H1 (cell line): ENCODE measurements around the gene B4GALNT3. TPM values are rescaled to one million over a fixed set of nuclear protein-coding genes. Genes with fewer than 3 reads are reported as not detected.

Source experiments
- CTCF ChIA-PET: fragments of 300-600 bp; sonication (Branson Sonifier 250); formaldehyde crosslinking; loops from one replicate; lab custom pipeline; 2021; ENCODE audit not compliant: partially characterized antibody; lab: Charles Lee
- POLR2A ChIA-PET: fragments of 300-600 bp; sonication (Branson Sonifier 250); formaldehyde crosslinking; loops from one replicate; lab custom pipeline; 2021; ENCODE audit warnings: inconsistent platforms; ENCODE audit not compliant: partially characterized antibody; lab: Charles Lee
- DNase-seq, 2 experiments: peaks; one replicate each; pipeline versions ENCODE4 v3.0.0 to v3.0.0-alpha.2; 2010 to 2022; ENCODE audit warnings: low spot score in 2 of 2, low read depth in 1 of 2, mixed read lengths in 1 of 2
- FAIRE-seq: peaks from 2 replicates; lab custom pipeline; 2011; peaks lifted over from hg19 to GRCh38; lab: Jason Lieb, UNC
- H2AFZ ChIP-seq: 2 replicates; pipeline ENCODE4 v1.8.1; 2012; ENCODE audit warnings: low read length, inconsistent platforms
- H2AK5ac ChIP-seq: 2 replicates; pipeline ENCODE4 v1.6.1; 2013; ENCODE audit warnings: low read depth, low read length
- H2BK120ac ChIP-seq: replicated peaks from 2 replicates; pipeline ENCODE3; 2013; ENCODE audit warnings: low read depth, low read length, inconsistent platforms
- H2BK12ac ChIP-seq: 2 replicates; pipeline ENCODE4 v1.6.1; 2013; ENCODE audit warnings: low read depth, low read length
- H2BK15ac ChIP-seq: 2 replicates; pipeline ENCODE4 v1.6.1; 2013; ENCODE audit warnings: low read length
- H2BK20ac ChIP-seq: 2 replicates; pipeline ENCODE4 v1.6.1; 2013; ENCODE audit warnings: low read length
- H2BK5ac ChIP-seq: 2 replicates; pipeline ENCODE4 v1.6.1; 2013; ENCODE audit warnings: low read depth, low read length
- H3K14ac ChIP-seq: 2 replicates; pipeline ENCODE4 v1.6.1; 2013; ENCODE audit warnings: inconsistent platforms; ENCODE audit not compliant: insufficient read length
- H3K18ac ChIP-seq: 2 replicates; pipeline ENCODE4 v1.6.1; 2013; ENCODE audit warnings: low read length; ENCODE audit errors: extremely low read depth
- H3K23ac ChIP-seq: 2 replicates; pipeline ENCODE4 v1.6.1; 2013; ENCODE audit warnings: inconsistent platforms; ENCODE audit not compliant: insufficient read length
- H3K23me2 ChIP-seq: 2 replicates; pipeline ENCODE4 v1.6.1; 2013; ENCODE audit warnings: low read depth, low read length
- H3K27ac ChIP-seq: 2 replicates; pipeline ENCODE4 v1.6.1; 2011; ENCODE audit warnings: low read depth, low read length, inconsistent platforms
- H3K27me3 ChIP-seq, 4 experiments: replicated peaks in 1 of 4; 1 replicate in 1 of 4; 2 replicates in 3 of 4; pipeline versions ENCODE4 v1.6.1 to v1.8.1; 2011 to 2013; ENCODE audit warnings: low read length in 3 of 4, mild to moderate bottlenecking in 3 of 4, inconsistent platforms in 2 of 4, mixed read lengths in 2 of 4, moderate library complexity in 1 of 4; ENCODE audit not compliant: control insufficient read depth in 3 of 4, insufficient read depth in 3 of 4; ENCODE audit errors: extremely low read depth in 1 of 4
- H3K36me3 ChIP-seq, 4 experiments: 2 replicates each; pipeline versions ENCODE4 v1.6.1 to v1.8.1; 2011 to 2013; ENCODE audit warnings: mild to moderate bottlenecking in 4 of 4, low read length in 3 of 4, moderate library complexity in 2 of 4, control low read depth in 1 of 4, inconsistent platforms in 1 of 4; ENCODE audit not compliant: insufficient read depth in 4 of 4, control insufficient read depth in 2 of 4
- H3K4ac ChIP-seq: replicated peaks from 2 replicates; pipeline ENCODE3; 2013; ENCODE audit warnings: low read length, low read depth, mixed read lengths, inconsistent platforms; ENCODE audit not compliant: insufficient read length
- H3K4me1 ChIP-seq, 4 experiments: replicated peaks in 1 of 4; 1 replicate in 1 of 4; 2 replicates in 3 of 4; pipeline versions ENCODE4 v1.6.1 to v1.8.1; 2011 to 2013; ENCODE audit warnings: low read length in 3 of 4, inconsistent platforms in 2 of 4, mixed read lengths in 1 of 4; ENCODE audit not compliant: insufficient read depth in 4 of 4, control insufficient read depth in 3 of 4
- H3K4me2 ChIP-seq, 2 experiments: 2 replicates each; pipeline versions ENCODE4 v1.6.1 to v1.8.1; 2011 to 2013; ENCODE audit warnings: low read depth in 2 of 2, low read length in 2 of 2, control low read depth in 1 of 2, inconsistent platforms in 1 of 2, mild to moderate bottlenecking in 1 of 2; ENCODE audit not compliant: insufficient read depth in 1 of 2
- H3K4me3 ChIP-seq, 4 experiments: fragments of 200-600, 300-600 bp in 1 of 4; sonication (generic), shearing (Covaris generic), sonication (Bioruptor Twin) in 1 of 4; 2 replicates each; pipeline versions ENCODE4 v1.5.1 to v1.8.1; 2011 to 2016; ENCODE audit warnings: low read length in 4 of 4, low read depth in 3 of 4, control low read depth in 2 of 4, inconsistent platforms in 2 of 4, mild to moderate bottlenecking in 2 of 4, mixed read lengths in 1 of 4, moderate library complexity in 1 of 4; ENCODE audit not compliant: insufficient read depth in 2 of 4; ENCODE audit errors: extremely low read depth in 1 of 4
- H3K56ac ChIP-seq: replicated peaks from 2 replicates; pipeline ENCODE3; 2013; ENCODE audit warnings: low read depth, mild to moderate bottlenecking, mixed read lengths, low read length, inconsistent platforms; ENCODE audit not compliant: insufficient read length
- H3K79me1 ChIP-seq: 2 replicates; pipeline ENCODE4 v1.6.1; 2013; ENCODE audit warnings: low read depth, low read length, control low read depth
- H3K79me2 ChIP-seq, 2 experiments: 2 replicates each; pipeline versions ENCODE4 v1.6.1 to v1.8.1; 2012 to 2013; ENCODE audit warnings: low read length in 2 of 2, mild to moderate bottlenecking in 2 of 2, inconsistent platforms in 1 of 2; ENCODE audit not compliant: insufficient read depth in 2 of 2, control insufficient read depth in 1 of 2
- H3K9ac ChIP-seq, 4 experiments: replicated peaks in 1 of 4; 1 replicate in 1 of 4; 2 replicates in 3 of 4; pipeline versions ENCODE4 v1.6.1 to v1.8.1; 2011 to 2013; ENCODE audit warnings: low read depth in 3 of 4, low read length in 3 of 4, control low read depth in 2 of 4, mild to moderate bottlenecking in 2 of 4, moderate library complexity in 2 of 4, inconsistent platforms in 1 of 4; ENCODE audit errors: extremely low read depth in 1 of 4
- H3K9me3 ChIP-seq, 2 experiments: 2 replicates each; pipeline versions ENCODE4 v1.6.1 to v1.8.1; 2012 to 2013; ENCODE audit warnings: mild to moderate bottlenecking in 2 of 2, moderate library complexity in 2 of 2, control low read depth in 1 of 2, inconsistent platforms in 1 of 2, low read depth in 1 of 2, low read length in 1 of 2, mixed read lengths in 1 of 2; ENCODE audit not compliant: insufficient read depth in 2 of 2
- H4K20me1 ChIP-seq, 2 experiments: replicated peaks in 1 of 2; 2 replicates each; pipeline versions ENCODE3 to v1.8.1; 2011 to 2013; ENCODE audit warnings: inconsistent platforms in 2 of 2, low read length in 2 of 2, mild to moderate bottlenecking in 1 of 2; ENCODE audit not compliant: insufficient read depth in 2 of 2, control insufficient read depth in 1 of 2
- H4K5ac ChIP-seq: 2 replicates; pipeline ENCODE4 v1.6.1; 2013; ENCODE audit warnings: low read length, low read depth, mixed read lengths, inconsistent platforms; ENCODE audit not compliant: insufficient read length
- H4K8ac ChIP-seq: 2 replicates; pipeline ENCODE4 v1.8.0; 2013; ENCODE audit warnings: mild to moderate bottlenecking, moderate library complexity, low read length, inconsistent platforms; ENCODE audit not compliant: insufficient read depth; ENCODE audit errors: extremely low read depth
- H4K91ac ChIP-seq: replicated peaks from 2 replicates; pipeline ENCODE3; 2013; ENCODE audit warnings: low read length, mixed read lengths, inconsistent platforms; ENCODE audit not compliant: insufficient read length
- ATF2 ChIP-seq: IDR thresholded peaks from 2 replicates; pipeline ENCODE4 v1.6.1; 2012; ENCODE audit warnings: low read length, inconsistent platforms
- CTBP2 ChIP-seq: IDR thresholded peaks from 2 replicates; pipeline ENCODE4 v1.7.0; 2011; ENCODE audit warnings: borderline replicate concordance, mild to moderate bottlenecking, moderate library complexity, mixed read lengths, low read length; ENCODE audit not compliant: insufficient read depth, insufficient read length
- JUND ChIP-seq: IDR thresholded peaks from 2 replicates; pipeline ENCODE4 v1.6.1; 2011; ENCODE audit warnings: mild to moderate bottlenecking, improper control_type of control experiment, low read length
- MAFK ChIP-seq: IDR thresholded peaks from 2 replicates; pipeline ENCODE4 v1.6.1; 2012; ENCODE audit warnings: low read depth, mild to moderate bottlenecking, improper control_type of control experiment, low read length
- USF2 ChIP-seq: IDR thresholded peaks from 2 replicates; pipeline ENCODE4 v1.6.1; 2011; ENCODE audit warnings: low read length, improper control_type of control experiment
- YY1 ChIP-seq: IDR thresholded peaks from 2 replicates; pipeline ENCODE4 v1.6.1; 2011; ENCODE audit warnings: low read depth, mild to moderate bottlenecking, low read length
- WGBS, 2 experiments: shearing (Covaris generic) in 1 of 2; methylation state at CpG; one replicate each; pipeline versions ENCODE4 v1.1.6 to v1.1.7; 2013 to 2015; ENCODE audit warnings: low lambda C conversion rate in 2 of 2, mixed read lengths in 2 of 2, inconsistent platforms in 1 of 2, low coverage in 1 of 2, missing lambda C conversion rate in 1 of 2; ENCODE audit not compliant: insufficient replicate concordance in 2 of 2, insufficient coverage in 1 of 2, insufficient read length in 1 of 2; ENCODE audit errors: extremely low coverage in 1 of 2, missing lambda C conversion rate in 1 of 2; 5-methylcytosine and 5-hydroxymethylcytosine counted together
- polyA plus RNA-seq, 7 experiments: library from polyadenylated mRNA; depleted of rRNA in 3 of 7; stranded (reverse) in 5 of 7; unstranded in 2 of 7; fragments of >200 nt in 5 of 7; fragments of 200-250 nt in 2 of 7; gene quantifications; 1 replicate in 5 of 7; 2 replicates in 1 of 7; 4 replicates in 1 of 7; pipeline versions ENCODE4 v1.2.1 to v1.2.3, GENCODE V29; 2011 to 2013; ENCODE audit warnings: missing spikeins in 2 of 7, mixed read lengths in 2 of 7
- total RNA-seq: library from RNA; stranded (reverse); fragmentation: NEBNext Ultra II Directional; extraction: Animal tissue kit (Norgen Biotek cat#: 25700); gene quantifications from 2 replicates; pipeline ENCODE4 v1.2.1, GENCODE V29; 2021

The B4GALNT3 gene
- total and polyA plus RNA-seq, 2 of the 8 experiments (the other 6 are each of a cell fraction or from before 2014, with no cell fraction given), result 12.5 to 20.3 TPM

GRCh38 chr12:468671-469389, 9.1 kb downstream of the B4GALNT3 start:
- H2AFZ ChIP-seq, result no peak overlapping the region
- H4K5ac ChIP-seq, result no peak overlapping the region
- H3K18ac ChIP-seq, result no peak overlapping the region
- no peak overlapping the region for H2BK120ac ChIP-seq
- no peaks in the 10 kb centered on the region for H3K36me3 ChIP-seq
- no peak overlapping the region for H4K91ac ChIP-seq
- DNase-seq (no peak), FAIRE-seq (no peak)
- CTCF ChIA-PET, result interaction anchor here (1.4 to 2.3 kb wide), 4 partner anchors 9 to 68 kb away, joined by 3 to 8 read pairs (median 6); no protein-coding TSS in a partner anchor
- no peak overlapping the region for H2AK5ac ChIP-seq
- no peak overlapping the region for H3K23ac ChIP-seq
- peaks cover 0 to 5% (median 2%) of the 10 kb centered on the region in 4 experiments; a peak in 1 of 7 replicates for H3K4me1 ChIP-seq
- H3K9ac ChIP-seq, result no peak overlapping the region
- no peaks in the 10 kb centered on the region for H3K9me3 ChIP-seq
- H2BK15ac ChIP-seq, result no peak overlapping the region
- no peak overlapping the region for H3K4me3 ChIP-seq
- peaks cover 0 to 7% of the 10 kb centered on the region in 2 experiments for H4K20me1 ChIP-seq
- no peaks in the 10 kb centered on the region for H3K23me2 ChIP-seq
- no peak overlapping the region for H3K27ac ChIP-seq
- H3K14ac ChIP-seq, result no peak overlapping the region
- H3K4me2 ChIP-seq, result no peak overlapping the region
- H4K8ac ChIP-seq, result no peak overlapping the region
- TF ChIP-seq YY1 (no peak), USF2 (no peak), MAFK (no peak), ATF2 (no peak), JUND (no peak), CTBP2 (no peak)
- H2BK5ac ChIP-seq, result no peak overlapping the region
- no peak overlapping the region for H2BK20ac ChIP-seq
- POLR2A ChIA-PET, result no interaction called here
- H3K4ac ChIP-seq, result no peak overlapping the region
- WGBS, 2 experiments, result 87% methylated on average over 10 of the region's 10 CpGs; no CpG with 5 or more reads in 1 of the 2 experiments
- H3K27me3 ChIP-seq, result no peaks in the 10 kb centered on the region
- H2BK12ac ChIP-seq, result no peak overlapping the region
- H3K79me1 ChIP-seq, result peaks cover 4% of the 10 kb centered on the region; the same call in 1 of the 2 replicates
- H3K56ac ChIP-seq, result no peak overlapping the region
- no peaks in the 10 kb centered on the region; a peak in 1 of 4 replicates for H3K79me2 ChIP-seq
